Smooth muscle cell (in vitro differentiated cells): Measurements from ENCODE around the gene CABP7. TPM values are rescaled to one million over a fixed set of nuclear protein-coding genes. Genes with fewer than 3 reads are reported as not detected.

Experiments
- DNase-seq: peaks from one replicate; lab custom pipeline; 2025; ENCODE audit not compliant: unreplicated experiment; lab: John Stamatoyannopoulos, UW
- H2AFZ ChIP-seq: fragments of 200-600 bp; sonication (generic); 2 replicates; pipeline ENCODE4 v1.6.0; 2016; ENCODE audit warnings: antibody characterized with exemption, low read depth, mild to moderate bottlenecking
- H3F3A ChIP-seq: fragments of 200-600 bp; sonication (generic); 2 replicates; pipeline ENCODE4 v1.6.0; 2017; ENCODE audit warnings: antibody characterized with exemption, low read depth
- H3K27ac ChIP-seq: fragments of 200-600 bp; sonication (generic); 2 replicates; pipeline ENCODE4 v1.5.1; 2016; ENCODE audit warnings: low read depth, mild to moderate bottlenecking
- H3K27me3 ChIP-seq: fragments of 200-600 bp; sonication (generic); 2 replicates; pipeline ENCODE4 v1.6.1; 2016; ENCODE audit warnings: low read depth, mild to moderate bottlenecking
- H3K36me3 ChIP-seq: fragments of 200-600 bp; sonication (generic); 2 replicates; pipeline ENCODE4 v1.5.1; 2016; ENCODE audit warnings: low read depth
- H3K4me1 ChIP-seq: fragments of 200-600 bp; sonication (generic); 2 replicates; pipeline ENCODE4 v1.5.1; 2016; ENCODE audit warnings: low read depth
- H3K4me2 ChIP-seq: fragments of 200-600 bp; sonication (generic); 2 replicates; pipeline ENCODE4 v1.6.0; 2016; ENCODE audit warnings: mild to moderate bottlenecking
- H3K4me3 ChIP-seq: fragments of 200-600 bp; sonication (generic); 2 replicates; pipeline ENCODE4 v1.5.1; 2016; ENCODE audit warnings: mild to moderate bottlenecking
- H3K79me2 ChIP-seq: fragments of 200-600 bp; sonication (generic); 2 replicates; pipeline ENCODE4 v1.6.0; 2016; ENCODE audit warnings: low read depth, mild to moderate bottlenecking
- H3K9ac ChIP-seq: fragments of 200-600 bp; sonication (generic); 2 replicates; pipeline ENCODE4 v1.6.0; 2016; ENCODE audit warnings: low read depth
- H3K9me3 ChIP-seq: fragments of 200-600 bp; sonication (generic); replicated peaks from 2 replicates; pipeline ENCODE4 v1.5.1; 2016; ENCODE audit warnings: low read depth
- H4K20me1 ChIP-seq: fragments of 200-600 bp; sonication (generic); 2 replicates; pipeline ENCODE4 v1.6.0; 2016; ENCODE audit warnings: low read depth
- CTCF ChIP-seq: fragments of 200-600 bp; sonication (generic); IDR thresholded peaks from 2 replicates; pipeline ENCODE4 v1.5.1; 2017; ENCODE audit warnings: borderline replicate concordance, mild to moderate bottlenecking, antibody characterized with exemption; ENCODE audit not compliant: insufficient read depth, poor library complexity, severe bottlenecking
- WGBS: methylation state at CpG from one replicate; pipeline ENCODE4 v1.1.7; 2016; ENCODE audit warnings: low lambda C conversion rate; 5-methylcytosine and 5-hydroxymethylcytosine counted together
- polyA plus RNA-seq: library from polyadenylated mRNA; unstranded; fragments of >200 nt; fragmentation: Nextera tagmentation; extraction: Ambion mirVana; gene quantifications from 2 replicates; pipeline ENCODE4 v1.2.1, GENCODE V29; 2016
- total RNA-seq: library from RNA; depleted of rRNA; stranded (reverse); fragments of >200 nt; gene quantifications from 2 replicates; pipeline ENCODE4 v1.2.3, GENCODE V29; 2014

CABP7 gene
- total and polyA plus RNA-seq, 2 experiments from 2014 or later = not detected

DNA sequence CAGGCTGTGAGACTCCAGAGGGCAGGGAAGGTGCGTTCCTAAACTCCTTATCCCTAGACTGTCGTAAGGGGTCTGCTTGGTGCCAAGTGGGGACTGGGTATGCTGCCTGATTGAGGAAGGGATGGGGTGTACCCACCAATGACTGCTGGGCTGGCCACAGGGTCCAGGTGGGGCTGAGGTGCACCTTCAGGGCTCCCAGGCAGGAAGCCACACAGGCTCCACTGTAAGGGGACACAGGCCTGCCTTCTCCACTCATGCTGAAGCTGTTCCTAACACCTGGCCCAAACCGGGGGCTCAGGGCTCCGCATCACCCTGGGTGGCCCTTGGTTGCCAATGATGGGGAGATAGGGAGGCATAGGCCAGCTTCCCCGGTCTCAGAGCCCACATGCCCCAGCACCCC lies 20.4 kb downstream of the CABP7 start:
- no peaks in the 10 kb centered on the region for H3F3A ChIP-seq
- H2AFZ ChIP-seq = no peak overlapping the region
- no peak overlapping the region for H3K9ac ChIP-seq
- no peak overlapping the region for H3K4me3 ChIP-seq
- no peak for TF ChIP-seq CTCF
- H3K79me2 ChIP-seq = no peaks in the 10 kb centered on the region
- H3K36me3 ChIP-seq = no peaks in the 10 kb centered on the region
- no peaks in the 10 kb centered on the region for H4K20me1 ChIP-seq
- H3K9me3 ChIP-seq = no peaks in the 10 kb centered on the region
- H3K27me3 ChIP-seq = no peaks in the 10 kb centered on the region
- H3K4me1 ChIP-seq = no peaks in the 10 kb centered on the region
- WGBS = 96% methylated on average over 5 of the region's 5 CpGs
- H3K4me2 ChIP-seq = no peak overlapping the region
- no peak overlapping the region for H3K27ac ChIP-seq
- DNase-seq = no peak

DNA sequence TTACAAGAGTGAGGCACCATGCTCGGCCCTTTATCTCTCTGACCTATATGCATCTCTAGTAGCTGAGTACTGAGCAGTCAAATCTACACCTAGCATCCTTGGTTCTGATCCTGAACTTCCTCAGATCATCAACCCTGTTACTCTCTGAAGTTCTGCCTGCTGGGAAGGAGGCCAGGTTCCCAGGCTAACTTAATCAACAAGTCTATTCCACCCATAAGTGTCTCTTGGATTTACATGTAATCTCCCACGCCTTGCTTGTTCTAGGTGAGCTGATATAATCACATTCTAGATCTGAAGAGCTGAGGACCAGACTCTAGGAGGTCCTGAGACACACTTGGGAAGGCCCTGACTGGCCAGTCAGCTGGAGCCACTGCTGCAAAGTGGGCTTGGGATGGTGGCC lies 22.1 kb downstream of the CABP7 start:
- Histone ChIP-seq H3K9me3 (no peaks in the 10 kb centered on the region), H3K27ac (no peak overlapping the region), H3K36me3 (no peaks in the 10 kb centered on the region), H2AFZ (no peak overlapping the region), H3K4me1 (no peaks in the 10 kb centered on the region), H3K4me3 (no peak overlapping the region), H3F3A (no peaks in the 10 kb centered on the region), H3K9ac (no peak overlapping the region), H4K20me1 (no peaks in the 10 kb centered on the region), H3K79me2 (no peaks in the 10 kb centered on the region), H3K27me3 (no peaks in the 10 kb centered on the region), H3K4me2 (no peak overlapping the region)
- WGBS = 100% methylated on average over 2 of the region's 2 CpGs
- no peak for TF ChIP-seq CTCF
- DNase-seq = no peak

- Histone ChIP-seq H3K36me3 (no peaks in the 10 kb centered on the region), H3K9me3 (no peaks in the 10 kb centered on the region), H3K9ac (no peak overlapping the region), H3F3A (no peaks in the 10 kb centered on the region), H3K27me3 (no peaks in the 10 kb centered on the region), H3K79me2 (no peaks in the 10 kb centered on the region), H3K27ac (no peak overlapping the region), H3K4me1 (no peaks in the 10 kb centered on the region), H4K20me1 (no peaks in the 10 kb centered on the region), H3K4me3 (no peak overlapping the region), H3K4me2 (no peak overlapping the region), H2AFZ (no peak overlapping the region)
- 94% methylated on average over 13 of the region's 13 CpGs for WGBS
- TF ChIP-seq CTCF = no peak
- no peak for DNase-seq
Measured at GRCh38 chr22:29742326-29742725, 22.5 kb downstream of the CABP7 start.

GRCh38 chr22:29744902-29745301 lies 25.1 kb downstream of the CABP7 start:
- WGBS = 90% methylated on average over 8 of the region's 8 CpGs

More at GRCh38 chr22:29744902-29745301, 25.1 kb downstream of the CABP7 start:
- H3K79me2 ChIP-seq = no peaks in the 10 kb centered on the region
- H3K9me3 ChIP-seq = no peaks in the 10 kb centered on the region
- no peak overlapping the region for H3K4me3 ChIP-seq
- no peaks in the 10 kb centered on the region for H3K27me3 ChIP-seq
- no peak overlapping the region for H3K4me2 ChIP-seq
- no peaks in the 10 kb centered on the region for H3K4me1 ChIP-seq
- H3K36me3 ChIP-seq = no peaks in the 10 kb centered on the region
- no peak overlapping the region for H3K9ac ChIP-seq
- H3K27ac ChIP-seq = no peak overlapping the region
- H3F3A ChIP-seq = no peaks in the 10 kb centered on the region
- no peak for TF ChIP-seq CTCF
- no peak overlapping the region for H2AFZ ChIP-seq
- H4K20me1 ChIP-seq = no peaks in the 10 kb centered on the region
- DNase-seq = no peak
